SK-N-SH treated with all-trans-retinoic acid at 6 μM for 48 hours (cell line): ENCODE results near the gene UGT1A10.

Experiments used
- ATAC-seq: fragments of 200-7000 bp; cut with Tn5 transposase; 3 replicates; pipeline ENCODE4 v1.9.1; 2020; ENCODE audit warnings: mild to moderate bottlenecking, moderate library complexity
- CREB5 ChIP-seq: fragments of 250-450 bp; sonication (Bioruptor Pico); IDR thresholded peaks from 2 replicates; pipeline ENCODE4 v1.5.1; 2020; ENCODE audit warnings: low read depth, mild to moderate bottlenecking, moderate library complexity
- ZC3H10 ChIP-seq: fragments of 250-450 bp; sonication (Bioruptor Pico); IDR thresholded peaks from 2 replicates; pipeline ENCODE4 v1.5.1; 2021; ENCODE audit warnings: mild to moderate bottlenecking, moderate library complexity

UGT1A10 gene

GRCh38 chr2:233822101-233822771 is 186.0 kb downstream of the UGT1A10 start:
- TF ChIP-seq ZC3H10 (CRISPR knock-in tag) (no peak), CREB5 (CRISPR knock-in tag) (no peak)
- no peak for ATAC-seq
